Measurements from ENCODE around the gene SS18.

Gene SS18

GRCh38 chr18:26002375-26002910, 88.0 kb downstream of the SS18 start:
- no peak for DNase-seq (ENCODE audit: low spot score)

- DNase-seq (ENCODE audit: low spot score) = no peak
Measured at GRCh38 chr18:25998461-25998860, 92.0 kb downstream of the SS18 start.

- no peak for DNase-seq (ENCODE audit: low spot score)
Measured at GRCh38 chr18:25992566-25992965, 97.8 kb downstream of the SS18 start.

- no peak for DNase-seq (ENCODE audit: low spot score)
Measured at GRCh38 chr18:25990473-25990872, 99.9 kb downstream of the SS18 start.

- DNase-seq (ENCODE audit: low spot score) = no peak
Measured at GRCh38 chr18:25985707-25986394, 104.6 kb downstream of the SS18 start.

GRCh38 chr18:25983730-25984129, 106.7 kb downstream of the SS18 start:
- no peak for DNase-seq (ENCODE audit: low spot score)

GRCh38 chr18:25982961-25983360, 107.5 kb downstream of the SS18 start:
- no peak for DNase-seq (ENCODE audit: low spot score)

DNA sequence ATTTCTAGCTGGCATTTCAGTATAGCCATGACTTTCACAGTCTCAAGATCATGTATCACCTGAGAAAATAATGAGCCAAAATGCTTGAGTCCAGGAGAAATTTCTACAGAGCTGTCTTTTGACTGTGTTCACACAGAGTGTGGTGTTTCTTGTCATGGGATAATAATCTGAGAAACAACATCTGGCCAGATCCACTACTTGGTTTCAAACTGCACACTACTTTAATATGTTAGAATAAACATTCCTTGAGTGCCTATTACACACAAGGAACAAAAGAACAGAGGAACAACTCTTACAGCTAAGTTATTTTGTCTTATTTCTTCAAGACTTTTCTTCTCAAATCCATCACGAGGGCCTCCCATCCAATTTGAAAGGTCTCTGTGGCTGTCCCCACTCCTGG, 108.3 kb downstream of the SS18 start:
- no peak for DNase-seq (ENCODE audit: low spot score)

DNA sequence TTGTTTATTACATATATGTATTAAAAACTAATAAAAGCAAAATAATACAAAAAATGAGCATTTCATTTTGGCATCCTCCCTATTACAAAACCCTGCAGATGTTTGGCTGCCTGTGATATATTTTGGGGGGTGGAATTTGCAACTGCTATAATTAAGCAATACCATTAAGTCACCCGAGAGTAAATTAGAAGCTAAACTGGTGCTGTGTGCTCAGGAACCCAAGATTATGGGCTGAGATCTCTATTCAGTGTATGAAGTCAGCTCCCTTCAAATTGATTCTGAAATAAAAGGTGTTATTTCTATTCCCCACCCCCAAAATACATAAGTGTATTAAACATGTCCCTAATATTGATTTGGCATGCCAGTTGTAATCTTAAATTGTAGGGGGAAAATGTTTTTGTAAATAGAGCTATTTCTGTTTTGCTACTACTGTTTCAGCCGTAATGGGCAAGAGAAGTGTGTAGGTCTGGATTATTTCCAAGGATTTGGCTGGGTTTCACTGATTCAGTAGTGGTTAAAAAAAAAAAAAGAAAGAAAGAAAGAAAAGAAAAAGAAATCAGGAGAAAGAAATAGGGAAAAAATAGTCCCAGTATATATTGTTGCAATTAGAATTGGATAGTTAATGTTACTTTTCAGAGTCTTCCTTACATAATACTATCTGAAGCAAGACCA, 110.9 kb downstream of the SS18 start:
- DNase-seq (ENCODE audit: low spot score) = no peak

DNA sequence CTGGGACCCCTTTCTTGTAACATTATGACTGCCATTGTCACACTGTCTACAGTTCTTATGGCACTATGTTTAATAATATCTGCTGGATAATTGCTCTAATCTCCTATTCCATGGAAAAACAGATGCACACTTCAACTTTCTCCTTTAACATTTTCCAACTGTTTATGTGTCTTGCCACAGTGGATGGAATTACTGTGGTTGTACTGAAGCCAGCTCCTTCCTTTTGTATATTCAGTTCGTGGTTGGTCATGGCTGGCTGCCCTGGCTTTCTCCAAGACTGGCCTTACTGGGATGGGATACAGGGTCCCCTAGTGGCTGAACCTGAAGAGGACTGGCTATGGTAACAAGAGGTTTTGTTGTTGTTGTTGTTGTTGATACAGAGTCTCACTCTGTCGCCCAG, 113.9 kb downstream of the SS18 start:
- DNase-seq (ENCODE audit: low spot score) = no peak

DNA sequence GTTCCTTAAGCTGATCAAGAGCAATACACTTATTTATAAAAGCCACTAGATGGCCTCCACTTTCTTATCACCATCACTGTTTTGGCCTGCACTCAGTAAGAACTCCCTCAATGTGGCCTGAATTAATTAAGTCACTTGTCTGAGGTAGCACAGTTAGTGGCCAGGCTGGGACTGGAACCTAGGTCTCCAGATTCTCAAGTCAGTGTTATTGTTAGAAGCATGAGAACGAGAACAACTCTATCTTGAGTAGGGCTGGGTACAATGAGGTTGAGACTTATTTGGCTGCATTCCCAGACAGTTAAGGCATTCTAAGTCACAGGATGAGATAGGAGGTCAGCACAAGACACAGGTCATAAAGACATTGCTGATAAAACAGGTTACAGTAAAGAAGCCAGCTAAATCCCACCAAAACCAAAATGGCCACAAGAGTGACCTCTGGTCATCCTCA, 115.8 kb downstream of the SS18 start:
- DNase-seq (ENCODE audit: low spot score) = no peak

Measured in Ammon's horn (tissue), 1 donor.